ENCODE measurements around the gene ERFE. TPM values are rescaled to one million over a fixed set of nuclear protein-coding genes. Genes with fewer than 3 reads are reported as not detected.

ERFE gene
- polyA plus RNA-seq, 1 donor = 6.3 TPM

Other genes starting within 250 kb of the ERFE start
- gene UBE2F, start 192.0 kb upstream of the ERFE start, polyA plus RNA-seq (ENCODE audit: insufficient read length) = 40.9 TPM
- gene SCLY, start 98.0 kb upstream of the ERFE start, polyA plus RNA-seq (ENCODE audit: insufficient read length) = 11.3 TPM
- 1.2 TPM for gene ESPNL, start 58.6 kb upstream of the ERFE start, polyA plus RNA-seq (ENCODE audit: insufficient read length)
- 25.9 TPM for gene KLHL30, start 20.3 kb upstream of the ERFE start, polyA plus RNA-seq (ENCODE audit: insufficient read length)
- 36.4 TPM for gene ILKAP, start 44.7 kb downstream of the ERFE start, polyA plus RNA-seq (ENCODE audit: insufficient read length)
- gene HES6, start 81.1 kb downstream of the ERFE start, polyA plus RNA-seq (ENCODE audit: insufficient read length) = 22.0 TPM
- gene PER2, start 129.6 kb downstream of the ERFE start, polyA plus RNA-seq (ENCODE audit: insufficient read length) = 4.4 TPM
- 9.3 TPM for gene TRAF3IP1, start 161.5 kb downstream of the ERFE start, polyA plus RNA-seq (ENCODE audit: insufficient read length)

Measured in hindlimb muscle (tissue), 1 donor.